Sciatic nerve (tissue), 2 donors: ENCODE measurements around the gene TRIM69. TPM values are rescaled to one million over a fixed set of nuclear protein-coding genes. Genes with fewer than 3 reads are reported as not detected.
"Not testable (repeated sequence)": the region's sequence is repeated elsewhere in the genome, so short reads cannot be mapped to it uniquely, and the experiment has no call there.

Source experiments
- ATAC-seq: fragments of 200-7000 bp; cut with Tn5 transposase; one replicate; pipeline ENCODE4 v1.9.1; 2020; ENCODE audit warnings: mild to moderate bottlenecking, moderate library complexity
- DNase-seq: peaks from one replicate; pipeline ENCODE4 v3.0.0-alpha.2; 2020; ENCODE audit warnings: low spot score
- intact Hi-C: fragments of 100-400 bp; cut with DNase I; formaldehyde crosslinking; loops from one replicate; pipeline ENCODE4 v1.14.2; 2022
- total RNA-seq: library from RNA; stranded (reverse); fragmentation: NEBNext Ultra II Directional; extraction: Animal tissue kit (Norgen Biotek cat#: 25700); gene quantifications from one replicate; pipeline ENCODE4 v1.2.1, GENCODE V29; 2021
- donor health status: DM: no; HTN: no; CAD: no.
- donor health status: DM: no; HTN: no; CAD: no.

Gene TRIM69, protein sequence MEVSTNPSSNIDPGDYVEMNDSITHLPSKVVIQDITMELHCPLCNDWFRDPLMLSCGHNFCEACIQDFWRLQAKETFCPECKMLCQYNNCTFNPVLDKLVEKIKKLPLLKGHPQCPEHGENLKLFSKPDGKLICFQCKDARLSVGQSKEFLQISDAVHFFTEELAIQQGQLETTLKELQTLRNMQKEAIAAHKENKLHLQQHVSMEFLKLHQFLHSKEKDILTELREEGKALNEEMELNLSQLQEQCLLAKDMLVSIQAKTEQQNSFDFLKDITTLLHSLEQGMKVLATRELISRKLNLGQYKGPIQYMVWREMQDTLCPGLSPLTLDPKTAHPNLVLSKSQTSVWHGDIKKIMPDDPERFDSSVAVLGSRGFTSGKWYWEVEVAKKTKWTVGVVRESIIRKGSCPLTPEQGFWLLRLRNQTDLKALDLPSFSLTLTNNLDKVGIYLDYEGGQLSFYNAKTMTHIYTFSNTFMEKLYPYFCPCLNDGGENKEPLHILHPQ
- 28.0 TPM for total RNA-seq

DNA sequence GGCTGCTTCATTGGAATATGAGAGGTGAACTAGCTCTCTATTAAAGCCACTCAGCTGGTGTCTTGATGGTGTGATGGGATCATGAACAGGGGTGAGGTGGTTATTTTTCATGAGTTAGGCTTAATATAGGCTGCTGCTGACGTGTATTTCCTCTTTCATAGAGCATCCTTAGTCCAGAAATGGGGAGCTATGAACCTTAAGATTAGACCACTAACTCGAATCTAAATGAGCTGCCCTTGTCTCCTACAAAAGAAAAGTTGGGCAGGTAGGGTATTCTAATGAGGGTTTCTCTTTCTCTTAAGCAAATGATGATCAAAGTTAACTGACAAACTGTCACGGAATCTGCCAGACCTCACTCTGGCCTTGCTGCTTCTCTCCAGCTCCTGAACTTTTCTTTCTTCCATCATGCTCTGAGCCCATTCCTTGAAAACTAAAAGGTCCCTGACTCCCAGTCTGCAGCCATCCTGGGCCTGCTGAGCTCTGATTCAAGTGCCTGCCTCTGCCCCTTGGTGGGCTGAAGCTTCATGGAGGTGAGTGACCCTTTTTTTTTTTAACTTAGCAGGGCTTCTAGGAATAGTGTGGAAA, at the start of gene TRIM69:
Gene TRIM69, plus strand, starts transcription at position 348 of the 585 bp plus-strand sequence. Its CDS starts 177 bp downstream, at position 525.
- ATAC-seq (no peak), DNase-seq (no peak)
- intact Hi-C loops: no loop called here

DNA sequence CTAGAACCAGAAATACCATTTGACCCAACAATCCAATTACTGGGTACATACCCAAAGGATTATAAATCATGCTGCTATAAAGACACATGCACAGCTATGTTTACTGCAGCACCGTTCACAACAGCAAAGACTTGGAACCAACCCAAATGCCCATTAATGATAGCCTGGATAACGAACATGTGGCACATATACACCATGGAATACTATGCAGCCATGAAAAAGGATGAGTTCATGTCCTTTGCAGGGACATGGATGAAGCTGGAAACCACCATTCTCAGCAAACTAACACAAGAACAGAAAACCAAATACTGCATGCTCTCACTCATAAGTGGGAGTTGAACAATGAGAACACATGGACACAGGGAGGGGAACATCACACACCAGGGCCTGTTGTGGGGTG, 47.0 kb upstream of the TRIM69 start:
- intact Hi-C loops, DNase-seq, ATAC-seq: not testable (repeated sequence)

DNA sequence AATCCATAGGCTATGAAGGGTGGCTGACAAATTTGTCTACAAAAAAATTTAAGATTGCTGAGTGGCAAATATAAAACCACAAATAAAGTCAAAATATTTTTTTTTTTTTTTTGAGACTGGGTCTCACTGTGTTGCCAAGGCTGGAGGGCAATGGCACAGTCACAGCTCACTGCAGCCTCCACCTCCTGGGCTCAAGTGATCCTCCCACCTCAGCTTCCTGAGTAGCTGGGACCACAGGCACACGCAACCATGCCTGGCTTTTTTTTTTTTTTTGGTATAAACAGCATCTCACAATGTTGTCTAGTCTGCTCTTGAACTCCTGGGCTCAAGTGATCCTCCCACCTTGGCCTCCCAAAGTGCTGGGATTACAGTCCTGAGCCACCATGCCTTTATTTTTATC, 46.1 kb upstream of the TRIM69 start:
- DNase-seq, ATAC-seq, intact Hi-C loops: not testable (repeated sequence)

DNA sequence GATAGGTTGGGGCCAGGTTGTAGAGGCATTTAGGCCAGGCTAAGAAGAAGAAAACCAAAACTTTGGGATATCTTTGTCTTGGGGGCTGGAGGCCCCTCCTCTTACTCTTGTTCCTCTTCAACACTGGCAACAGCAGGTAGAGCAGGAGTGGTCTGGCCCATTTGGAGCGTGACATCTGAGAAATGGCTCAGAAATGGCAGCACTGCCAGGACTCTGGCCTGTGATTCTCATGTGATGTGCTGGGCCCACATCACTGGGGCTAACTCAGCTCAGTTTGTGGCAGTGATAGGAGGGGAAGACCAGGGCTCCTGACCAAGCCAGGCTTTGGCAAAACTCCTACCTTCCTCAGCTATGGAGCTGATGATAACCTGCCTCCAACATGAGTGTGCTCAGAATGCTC, 43.7 kb upstream of the TRIM69 start:
- intact Hi-C loops: no loop called here
- no peak for DNase-seq
- ATAC-seq: no peak

DNA sequence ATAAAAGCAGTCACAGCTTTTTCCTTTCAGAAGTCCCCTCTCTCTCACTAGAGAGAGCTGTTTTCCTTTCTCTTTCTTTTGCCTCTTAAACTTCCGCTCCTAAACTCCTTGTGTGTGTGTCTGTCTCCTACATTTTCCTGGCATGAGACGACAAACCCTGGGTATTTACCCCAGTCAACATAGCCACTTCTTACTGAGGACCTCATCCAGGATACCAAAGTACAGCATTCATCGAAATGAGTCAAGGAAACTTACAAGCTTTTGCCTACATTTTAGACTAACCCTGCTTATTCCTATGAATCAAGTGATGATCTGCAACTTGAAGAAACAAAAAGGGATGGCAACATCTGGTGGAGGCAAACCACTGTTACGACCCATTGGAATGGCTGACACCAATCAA, 41.9 kb upstream of the TRIM69 start:
- intact Hi-C loops: no loop called here
- ATAC-seq (no peak), DNase-seq (no peak)

DNA sequence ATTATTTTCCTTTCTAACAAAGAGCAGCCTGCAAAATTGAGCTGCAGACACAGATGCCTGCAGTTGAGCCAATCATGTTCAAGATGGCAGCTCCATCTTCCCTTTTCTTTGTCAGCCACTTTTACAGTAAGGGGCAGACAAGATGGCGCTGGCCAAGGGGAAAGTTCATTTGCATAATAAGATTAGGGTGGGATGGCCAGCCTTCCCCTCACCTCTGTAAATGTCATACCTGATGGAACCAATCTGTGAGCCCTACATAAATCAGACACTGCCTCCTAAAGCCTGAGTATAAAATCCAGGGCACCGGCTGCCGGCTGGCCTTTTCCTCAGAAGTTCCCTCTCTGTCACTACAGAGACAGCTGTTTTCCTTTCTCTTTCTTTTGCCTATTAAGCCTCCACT, 41.0 kb upstream of the TRIM69 start:
- ATAC-seq (no peak), DNase-seq (no peak)
- intact Hi-C loops: no loop called here

DNA sequence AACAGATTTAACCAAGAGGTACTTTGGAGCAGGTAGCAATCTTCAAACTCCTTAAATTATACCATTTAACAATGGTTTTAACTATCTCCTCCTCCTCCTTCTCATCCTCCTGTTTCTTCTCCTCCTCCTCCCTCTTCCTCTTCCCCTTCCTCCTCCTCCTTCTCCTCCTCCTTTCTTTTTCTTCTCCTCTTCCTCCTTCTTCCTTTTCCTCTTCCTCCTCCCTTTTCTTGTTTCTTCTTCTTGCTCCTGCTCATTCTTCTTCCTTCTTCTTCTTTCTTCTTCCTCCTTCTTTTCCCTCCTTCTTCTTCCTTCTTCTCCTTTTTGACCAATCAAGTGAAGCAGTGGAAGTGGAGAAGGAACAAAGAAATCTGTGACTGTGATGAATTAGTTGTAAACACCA, 39.3 kb upstream of the TRIM69 start:
- no peak for ATAC-seq
- no peak for DNase-seq
- intact Hi-C loops: no loop called here

DNA sequence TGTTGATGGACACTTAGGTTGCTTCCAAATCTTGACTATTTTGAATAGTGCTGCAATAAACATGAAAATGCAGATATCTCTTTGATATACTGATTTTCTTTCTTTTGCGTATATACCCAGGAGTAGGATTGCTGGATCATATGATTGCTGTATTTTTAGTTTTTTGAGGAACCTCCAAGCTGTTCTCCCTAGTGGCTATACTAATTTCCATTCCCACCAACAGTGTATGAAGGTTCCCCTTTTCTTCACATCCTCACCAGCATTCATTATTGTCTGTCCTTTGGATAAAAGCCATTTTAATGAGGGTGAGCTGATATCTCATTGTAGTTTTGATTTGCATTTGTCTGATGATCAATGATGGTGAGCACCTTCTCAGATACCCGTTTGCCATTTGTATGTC, 37.7 kb upstream of the TRIM69 start:
- intact Hi-C loops: no loop called here
- ATAC-seq: no peak
- no peak for DNase-seq

DNA sequence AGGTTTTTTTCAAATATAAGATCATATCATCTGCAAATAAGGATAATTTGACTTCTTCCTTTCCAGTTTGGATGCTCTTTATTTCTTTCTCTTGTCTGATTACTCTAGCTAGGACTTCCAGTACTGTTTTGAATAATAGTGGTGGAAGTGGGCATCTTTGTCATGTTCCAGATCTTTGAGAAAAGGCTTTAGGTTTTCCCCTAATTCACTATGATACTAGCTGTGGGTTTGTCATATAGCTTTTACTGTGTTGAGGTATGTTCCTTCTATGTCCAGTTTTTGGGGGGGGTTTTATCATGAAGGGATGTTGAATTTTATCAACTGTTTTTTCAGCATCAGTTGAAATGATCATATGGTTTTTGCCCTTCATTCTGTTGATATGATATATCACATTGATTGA, 35.7 kb upstream of the TRIM69 start:
- DNase-seq, intact Hi-C loops, ATAC-seq: not testable (repeated sequence)

DNA sequence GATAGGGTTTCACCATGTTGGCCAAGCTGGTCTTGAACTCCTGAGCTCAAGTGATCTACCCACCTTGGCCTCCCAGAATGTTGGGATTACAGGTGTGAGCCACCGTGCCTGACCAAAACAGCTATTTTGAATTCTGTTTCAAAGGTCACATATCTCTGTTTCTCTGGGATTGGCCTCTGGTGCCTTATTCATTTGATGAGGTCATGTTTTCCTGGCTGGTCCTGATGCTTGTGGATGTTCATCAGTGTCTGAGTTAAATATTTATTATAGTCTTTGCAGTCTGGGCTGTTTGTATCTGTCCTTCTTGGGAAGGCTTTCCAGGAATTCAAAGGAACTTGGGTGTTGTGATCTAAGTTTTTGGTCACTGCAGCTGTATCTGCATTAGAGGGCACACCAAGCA, 30.3 kb upstream of the TRIM69 start:
- intact Hi-C loops: no loop called here
- DNase-seq: no peak
- ATAC-seq: no peak

DNA sequence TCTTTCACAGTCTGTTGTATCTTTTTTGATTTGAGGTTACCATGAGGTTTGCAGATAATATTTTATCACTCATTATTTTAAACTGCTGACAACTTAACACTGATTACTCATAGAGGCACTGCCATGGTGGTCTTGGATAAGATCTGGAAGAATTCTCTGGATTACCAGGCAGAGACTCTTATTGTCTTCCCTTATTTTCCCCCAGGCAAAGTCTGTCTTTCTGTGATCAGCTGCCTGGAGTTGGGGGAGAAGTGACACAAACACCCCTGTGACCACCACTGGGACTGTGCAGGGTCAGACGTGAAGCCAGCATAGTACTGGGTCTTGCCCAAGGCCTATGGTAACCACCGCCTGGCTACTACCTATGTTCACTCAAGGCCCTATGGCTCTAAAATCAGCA, 29.9 kb upstream of the TRIM69 start:
- DNase-seq (no peak), ATAC-seq (no peak)
- intact Hi-C loops: no loop called here

DNA sequence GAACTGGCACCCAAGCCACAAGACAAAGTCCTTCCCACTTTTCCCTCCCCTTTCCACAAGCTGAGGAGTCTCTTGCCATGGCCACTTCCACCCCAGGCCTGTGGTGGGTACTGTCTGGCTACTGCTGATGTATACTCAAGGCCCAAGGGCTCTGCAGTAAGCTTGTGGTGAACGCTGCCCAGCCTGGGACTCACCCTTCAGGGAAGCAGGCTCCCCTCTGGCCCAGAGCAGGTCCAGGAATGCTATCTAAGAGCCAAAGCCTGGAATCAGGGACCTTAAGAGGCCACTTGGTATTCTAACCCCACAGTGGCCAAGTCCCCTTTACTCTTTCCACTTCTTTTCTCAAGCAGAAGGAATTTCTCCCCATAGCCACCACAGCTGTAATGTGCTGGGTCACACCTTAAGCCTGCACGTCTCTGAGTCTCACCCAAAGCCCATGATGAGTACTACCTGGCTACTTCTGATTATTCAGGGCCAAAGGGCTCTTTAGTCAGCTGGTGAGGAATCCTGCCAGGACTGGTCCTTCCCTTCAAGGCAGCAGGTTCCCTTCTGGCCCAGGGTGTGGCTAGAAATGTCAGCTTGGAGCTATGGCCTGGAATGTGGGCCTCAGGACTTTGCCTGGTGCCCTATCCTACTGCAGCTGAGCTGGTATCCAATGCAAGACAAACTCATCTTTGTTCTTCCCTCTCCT, 29.2 kb upstream of the TRIM69 start:
- intact Hi-C loops: no loop called here
- no peak for ATAC-seq
- no peak for DNase-seq

DNA sequence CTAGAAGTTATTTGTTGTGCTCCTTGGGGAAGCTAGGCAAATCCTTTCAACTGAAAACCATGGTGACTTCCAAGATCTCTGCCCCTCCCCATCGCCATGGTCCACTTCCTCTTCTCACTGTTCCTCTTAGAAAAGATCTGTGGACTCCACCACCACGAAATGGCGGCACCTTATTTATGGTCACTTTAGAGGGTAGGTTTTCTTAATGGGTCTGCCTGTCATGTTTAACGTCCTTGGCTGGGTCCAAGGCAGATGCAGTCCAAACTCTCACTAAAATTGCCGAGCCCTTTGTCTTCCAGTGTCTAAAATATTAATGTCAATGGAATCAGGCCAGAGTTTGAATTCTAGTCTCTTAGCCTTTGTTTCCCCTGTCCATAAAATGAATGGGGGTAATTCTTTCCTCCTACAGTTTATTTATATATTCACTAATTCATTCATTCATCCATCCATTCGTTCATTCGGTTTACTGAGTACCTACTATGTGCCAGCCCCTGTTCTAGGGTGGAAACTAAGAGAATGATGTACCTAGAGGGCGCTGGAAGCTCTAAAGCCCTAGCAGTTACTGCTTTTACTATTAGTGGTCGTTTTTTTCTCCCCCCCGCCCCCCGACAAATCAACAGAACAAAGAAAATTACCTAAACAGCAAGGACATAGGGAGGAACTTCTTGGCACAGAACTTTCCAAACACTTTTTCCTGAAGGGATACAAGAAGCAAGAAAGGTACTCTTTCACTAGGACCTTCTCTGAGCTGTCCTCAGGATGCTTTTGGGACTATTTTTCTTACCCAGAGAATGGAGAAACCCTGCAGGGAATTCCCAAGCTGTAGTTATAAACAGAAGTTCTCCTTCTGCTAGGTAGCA, 25.9 kb upstream of the TRIM69 start:
- intact Hi-C loops: no loop called here
- no peak for ATAC-seq
- DNase-seq: no peak

DNA sequence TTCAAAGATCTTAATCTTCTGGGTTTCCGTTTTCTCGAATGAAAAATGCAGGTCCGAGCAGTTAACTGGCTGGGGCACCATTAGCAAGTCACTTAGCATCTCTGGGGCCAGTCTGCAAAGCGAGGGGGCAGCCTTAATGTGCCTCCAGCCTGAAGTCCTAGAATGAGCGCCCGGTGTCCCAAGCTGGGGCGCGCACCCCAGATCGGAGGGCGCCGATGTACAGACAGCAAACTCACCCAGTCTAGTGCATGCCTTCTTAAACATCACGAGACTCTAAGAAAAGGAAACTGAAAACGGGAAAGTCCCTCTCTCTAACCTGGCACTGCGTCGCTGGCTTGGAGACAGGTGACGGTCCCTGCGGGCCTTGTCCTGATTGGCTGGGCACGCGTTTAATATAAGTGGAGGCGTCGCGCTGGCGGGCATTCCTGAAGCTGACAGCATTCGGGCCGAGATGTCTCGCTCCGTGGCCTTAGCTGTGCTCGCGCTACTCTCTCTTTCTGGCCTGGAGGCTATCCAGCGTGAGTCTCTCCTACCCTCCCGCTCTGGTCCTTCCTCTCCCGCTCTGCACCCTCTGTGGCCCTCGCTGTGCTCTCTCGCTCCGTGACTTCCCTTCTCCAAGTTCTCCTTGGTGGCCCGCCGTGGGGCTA, 25.1 kb upstream of the TRIM69 start, which contains the start of the genes B2M and PATL2:
Gene B2M, plus strand, starts transcription at position 422 of the 647 bp plus-strand sequence. Its CDS starts 30 bp downstream, at position 452.
Gene PATL2, minus strand, starts transcription at position 228 of the 647 bp plus-strand sequence. CDS start 34,833 bp downstream, outside the sequence.
- intact Hi-C loops: no loop called here
- DNase-seq (peak; percentile 98), ATAC-seq (peak; percentile 98)

DNA sequence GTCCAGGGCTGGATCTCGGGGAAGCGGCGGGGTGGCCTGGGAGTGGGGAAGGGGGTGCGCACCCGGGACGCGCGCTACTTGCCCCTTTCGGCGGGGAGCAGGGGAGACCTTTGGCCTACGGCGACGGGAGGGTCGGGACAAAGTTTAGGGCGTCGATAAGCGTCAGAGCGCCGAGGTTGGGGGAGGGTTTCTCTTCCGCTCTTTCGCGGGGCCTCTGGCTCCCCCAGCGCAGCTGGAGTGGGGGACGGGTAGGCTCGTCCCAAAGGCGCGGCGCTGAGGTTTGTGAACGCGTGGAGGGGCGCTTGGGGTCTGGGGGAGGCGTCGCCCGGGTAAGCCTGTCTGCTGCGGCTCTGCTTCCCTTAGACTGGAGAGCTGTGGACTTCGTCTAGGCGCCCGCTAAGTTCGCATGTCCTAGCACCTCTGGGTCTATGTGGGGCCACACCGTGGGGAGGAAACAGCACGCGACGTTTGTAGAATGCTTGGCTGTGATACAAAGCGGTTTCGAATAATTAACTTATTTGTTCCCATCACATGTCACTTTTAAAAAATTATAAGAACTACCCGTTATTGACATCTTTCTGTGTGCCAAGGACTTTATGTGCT, 24.5 kb upstream of the TRIM69 start:
- DNase-seq (peak; percentile 75), ATAC-seq (peak; percentile 73)
- intact Hi-C loops: no loop called here

DNA sequence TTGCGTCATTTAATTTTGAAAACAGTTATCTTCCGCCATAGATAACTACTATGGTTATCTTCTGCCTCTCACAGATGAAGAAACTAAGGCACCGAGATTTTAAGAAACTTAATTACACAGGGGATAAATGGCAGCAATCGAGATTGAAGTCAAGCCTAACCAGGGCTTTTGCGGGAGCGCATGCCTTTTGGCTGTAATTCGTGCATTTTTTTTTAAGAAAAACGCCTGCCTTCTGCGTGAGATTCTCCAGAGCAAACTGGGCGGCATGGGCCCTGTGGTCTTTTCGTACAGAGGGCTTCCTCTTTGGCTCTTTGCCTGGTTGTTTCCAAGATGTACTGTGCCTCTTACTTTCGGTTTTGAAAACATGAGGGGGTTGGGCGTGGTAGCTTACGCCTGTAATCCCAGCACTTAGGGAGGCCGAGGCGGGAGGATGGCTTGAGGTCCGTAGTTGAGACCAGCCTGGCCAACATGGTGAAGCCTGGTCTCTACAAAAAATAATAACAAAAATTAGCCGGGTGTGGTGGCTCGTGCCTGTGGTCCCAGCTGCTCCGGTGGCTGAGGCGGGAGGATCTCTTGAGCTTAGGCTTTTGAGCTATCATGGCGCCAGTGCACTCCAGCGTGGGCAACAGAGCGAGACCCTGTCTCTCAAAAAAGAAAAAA, 23.9 kb upstream of the TRIM69 start:
- ATAC-seq (peak; percentile 81), DNase-seq (peak; percentile 76)
- intact Hi-C loops: no loop called here
